ENCODE results near the gene MAP3K9. TPM values are rescaled to one million over a fixed set of nuclear protein-coding genes. Genes with fewer than 3 reads are reported as not detected.

Gene MAP3K9
- total RNA-seq, 1 donor from 2014 or later = under 0.01 TPM

DNA sequence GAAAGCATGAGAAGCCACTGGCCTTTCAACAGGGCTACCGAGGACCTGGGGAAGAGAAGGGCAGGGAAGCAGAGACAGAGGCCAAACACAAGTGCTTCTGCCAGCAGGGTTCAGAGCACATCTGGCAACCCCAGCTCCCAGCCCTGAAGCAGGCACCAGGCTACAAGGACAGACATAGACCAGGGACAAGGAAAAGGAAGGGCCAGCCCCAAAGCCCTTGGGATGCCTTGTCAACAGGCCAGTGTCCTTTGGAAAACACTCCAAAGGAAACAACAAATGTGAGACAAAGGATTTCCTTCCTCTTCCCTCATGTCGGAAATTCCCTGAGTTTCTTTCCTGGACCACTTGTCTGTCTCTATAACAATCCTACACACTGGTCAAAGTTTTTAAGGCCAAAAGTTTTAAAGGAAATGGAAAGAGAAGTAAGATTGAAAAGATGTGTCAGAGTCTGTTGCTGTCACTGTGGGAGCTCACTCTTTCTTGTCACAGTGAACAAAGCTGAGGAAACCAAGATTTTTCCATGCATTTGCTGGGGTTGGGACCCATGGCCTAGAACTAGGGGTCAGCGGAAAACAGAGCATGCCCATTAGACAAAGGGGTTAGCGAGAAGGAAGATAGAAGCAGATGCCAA is 108.2 kb downstream of the MAP3K9 start:
- DNase-seq (ENCODE audit: low read depth in 2 of 2) = no peak

DNA sequence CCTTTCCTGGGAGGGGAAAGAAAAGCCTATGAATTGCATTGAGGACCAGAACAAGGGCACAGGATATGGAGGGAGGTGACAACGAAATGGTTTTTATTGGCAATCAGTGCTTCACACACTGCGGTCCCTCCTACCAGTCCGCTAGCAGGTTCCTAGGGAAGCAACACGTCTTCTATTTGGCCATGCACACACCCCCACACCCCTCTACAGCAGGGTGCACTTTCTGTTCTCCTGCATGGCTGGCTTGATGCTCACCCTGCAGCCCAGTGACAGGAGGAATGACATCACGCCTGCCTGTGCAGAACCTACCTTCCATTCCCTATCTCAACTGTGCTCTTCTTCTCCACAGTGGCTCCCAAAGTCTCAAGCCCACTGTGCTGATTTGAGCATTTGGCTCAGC is 109.7 kb downstream of the MAP3K9 start:
- DNase-seq (ENCODE audit: low read depth in 2 of 2) = no peak

DNA sequence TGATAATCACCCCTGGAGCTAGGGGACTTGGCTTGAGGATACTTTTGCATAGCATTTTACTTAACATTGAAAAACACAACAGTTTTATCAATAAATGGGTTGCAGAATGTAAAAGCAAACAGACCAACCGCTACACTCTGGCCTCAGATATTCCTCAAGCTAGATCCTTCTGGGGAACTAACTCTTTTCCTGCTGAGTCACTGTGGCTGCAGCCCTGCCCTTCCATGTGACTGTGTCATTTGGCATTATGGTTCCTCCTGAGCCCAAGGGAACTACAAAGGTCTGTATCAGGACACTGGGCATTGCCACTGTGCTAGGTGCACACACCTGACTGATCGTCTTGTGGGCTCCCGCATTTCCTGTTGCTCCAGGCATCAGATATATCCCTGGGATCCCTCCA is 111.0 kb downstream of the MAP3K9 start:
- no peak for DNase-seq (ENCODE audit: low read depth in 2 of 2)

DNA sequence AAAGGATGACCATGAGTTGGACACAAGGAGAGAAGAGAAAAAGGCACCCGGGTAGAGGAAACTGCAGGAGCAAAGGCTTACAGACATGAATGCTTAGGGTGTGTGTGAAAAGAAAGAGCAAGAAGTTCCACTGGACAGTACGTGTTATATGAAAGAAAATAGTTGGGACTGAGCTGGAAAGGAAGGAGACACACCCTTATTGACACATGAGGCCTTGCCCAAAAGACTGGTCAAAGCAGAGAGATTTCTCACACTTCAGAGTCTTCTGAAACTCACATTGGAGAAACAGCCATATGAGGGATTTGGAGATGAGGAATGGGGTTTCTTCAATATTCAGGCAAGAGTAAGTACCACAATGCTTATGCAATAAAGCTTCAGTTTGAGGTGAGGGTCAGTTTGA is 111.6 kb downstream of the MAP3K9 start:
- no peak for DNase-seq (ENCODE audit: low read depth in 2 of 2)

DNA sequence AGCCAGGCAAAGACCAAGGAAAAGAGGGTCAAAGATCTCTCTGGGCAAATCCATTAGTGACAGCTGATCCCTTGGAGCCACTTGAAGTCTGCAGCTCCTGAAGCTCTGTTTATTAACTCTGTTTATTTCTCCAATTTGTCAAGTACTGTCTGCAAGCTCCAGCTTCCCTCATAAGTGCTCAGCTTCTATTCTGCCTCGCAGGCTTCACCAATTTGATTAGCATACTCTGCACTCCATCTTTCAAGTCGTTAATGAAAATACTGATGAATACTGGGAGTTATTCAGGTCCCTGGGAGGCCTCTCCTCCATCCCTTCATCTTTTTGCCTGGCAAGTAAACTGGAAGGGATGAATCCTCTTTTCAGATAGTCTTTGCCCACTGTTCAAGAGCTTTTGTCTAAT is 113.3 kb downstream of the MAP3K9 start:
- no peak for DNase-seq (ENCODE audit: low read depth in 2 of 2)

DNA sequence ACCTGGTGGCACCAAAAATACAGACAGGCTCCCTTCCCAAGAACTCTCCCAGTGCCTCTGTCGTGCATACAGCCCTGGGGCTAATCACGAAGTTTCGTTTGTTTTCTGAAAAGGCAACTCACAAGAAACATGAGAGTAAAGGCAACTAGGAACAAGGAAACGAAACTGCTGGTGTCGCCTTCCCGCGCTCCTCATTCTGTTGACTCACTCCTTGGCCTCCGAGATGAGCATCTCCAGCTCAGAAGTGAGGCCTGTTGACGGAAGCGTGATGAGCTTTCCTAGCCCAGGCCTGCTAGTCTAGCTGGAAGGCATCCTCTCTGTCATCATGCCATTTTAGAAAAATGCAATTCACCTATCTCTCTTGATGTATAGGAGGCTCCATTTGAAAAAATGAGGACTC is 117.1 kb downstream of the MAP3K9 start:
- no peak for DNase-seq (ENCODE audit: low read depth in 2 of 2)

DNA sequence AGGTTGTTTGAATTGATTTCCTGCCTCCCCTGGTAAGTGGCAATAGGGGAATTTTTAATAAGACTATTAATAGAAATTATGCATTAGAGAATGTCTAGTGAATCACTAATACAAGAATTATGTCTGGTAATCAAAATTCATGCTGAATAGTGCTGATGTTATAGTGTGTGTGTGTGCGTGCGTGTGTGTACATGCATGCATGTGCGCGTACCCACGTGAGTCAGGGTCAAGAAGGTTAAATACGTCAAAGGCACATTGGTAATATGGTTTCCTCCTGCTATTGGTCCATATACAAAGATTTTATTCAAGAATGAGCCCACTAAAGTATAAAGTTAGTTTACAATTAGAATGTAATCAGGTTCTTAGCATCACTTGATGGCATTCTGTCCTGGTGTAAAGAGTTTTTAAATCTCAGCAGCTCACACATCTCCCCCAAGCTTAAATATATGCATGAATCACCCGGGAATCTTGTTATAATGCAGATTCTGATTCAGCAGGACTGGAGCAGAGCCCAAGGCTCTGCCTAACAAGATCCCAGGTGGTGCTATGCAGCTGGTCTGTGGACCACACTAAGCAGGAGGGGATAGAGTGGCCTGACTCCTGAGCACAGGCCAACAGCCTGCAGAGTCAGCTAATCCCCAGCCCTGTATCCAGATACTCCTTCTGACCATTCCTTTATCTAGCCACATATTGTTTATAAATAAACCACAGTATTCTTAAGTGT is 123.7 kb downstream of the MAP3K9 start:
- DNase-seq (ENCODE audit: low read depth in 2 of 2) = no peak

DNA sequence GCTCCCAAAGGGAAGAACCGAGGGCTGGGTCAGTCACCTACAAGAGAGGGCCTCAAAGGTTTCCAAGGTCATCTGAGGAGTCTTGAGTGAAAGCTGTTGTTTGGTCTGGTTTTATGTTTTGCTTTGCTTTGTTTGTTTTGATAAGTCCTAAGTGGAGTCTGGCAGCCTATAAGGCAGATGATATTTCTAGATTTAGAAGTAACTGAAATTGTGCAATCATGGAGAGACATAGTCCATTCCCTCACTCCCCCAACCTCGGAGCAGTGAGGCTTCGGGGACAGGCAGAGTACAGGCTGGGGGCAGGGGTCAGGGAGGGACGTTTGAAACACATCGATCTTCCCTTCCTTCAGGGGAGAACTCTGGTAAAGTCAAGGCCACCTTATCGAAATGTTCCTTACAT is 125.3 kb downstream of the MAP3K9 start:
- no peak for DNase-seq (ENCODE audit: low read depth in 2 of 2)

DNA sequence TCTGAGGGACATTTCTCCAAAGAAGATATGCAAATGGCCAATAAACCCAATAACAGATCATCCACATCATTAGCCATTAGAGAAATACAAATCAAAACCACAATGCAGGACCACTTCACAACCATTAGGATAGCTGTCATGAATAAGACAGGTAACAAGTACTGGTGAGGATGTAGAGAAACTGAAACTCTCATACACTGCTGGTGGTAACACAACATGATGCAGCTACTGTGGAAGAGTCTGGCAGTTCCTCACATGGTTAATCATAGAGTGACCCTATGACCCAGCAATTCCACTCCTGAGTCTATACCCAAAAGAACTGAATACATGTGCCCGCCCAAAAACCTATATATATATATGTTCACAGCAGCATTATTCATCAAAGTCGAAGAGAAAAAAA is 128.6 kb downstream of the MAP3K9 start:
- no peak for DNase-seq (ENCODE audit: low read depth in 2 of 2)

DNA sequence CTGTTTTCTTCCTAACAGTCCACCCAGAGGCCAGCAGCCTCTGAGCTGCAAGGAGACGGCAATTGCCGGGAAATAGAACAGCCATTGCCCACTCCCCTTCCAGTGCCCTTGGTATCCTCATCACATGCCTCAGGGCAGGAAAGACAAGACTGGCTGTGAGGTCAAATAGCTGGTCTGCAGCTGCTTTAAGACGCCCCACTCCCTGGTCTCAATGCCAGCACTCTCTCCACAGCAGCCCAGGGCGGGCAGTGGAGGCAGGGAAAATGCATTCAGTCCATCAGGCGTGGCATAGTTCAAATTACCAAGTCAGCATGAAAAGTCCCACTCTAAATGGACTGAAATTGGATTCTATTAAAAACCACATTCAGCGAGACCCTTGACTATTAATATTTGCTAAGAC is 132.0 kb downstream of the MAP3K9 start:
- DNase-seq (ENCODE audit: low read depth in 2 of 2) = no peak

Other genes with a start within 250 kb of the MAP3K9 start
- 17.7 and 23.6 TPM in 2 replicates for gene MED6, start 208.9 kb downstream of the MAP3K9 start, total RNA-seq
- 0.13 and 0.25 TPM in 2 replicates for gene TTC9, start 167.6 kb downstream of the MAP3K9 start, total RNA-seq
- gene PCNX1, start 97.9 kb upstream of the MAP3K9 start, total RNA-seq = 28.9 and 38.2 TPM in 2 replicates

All from dermis microvascular lymphatic vessel endothelial cell (primary cell).